ENCODE results near the gene GALNT10.

Gene GALNT10

GRCh38 chr5:154257046-154257445 is 66.5 kb downstream of the GALNT10 start:
- Histone ChIP-seq H2BK15ac (ENCODE audit: low read length) (no peak overlapping the region), H3K9ac (ENCODE audit: low read depth, low read length, poor library complexity) (no peak overlapping the region), H3K27ac (replicated peaks; ENCODE audit: low read length) (no peak overlapping the region), H4K8ac (ENCODE audit: low read depth, low read length) (no peak overlapping the region), H3K27me3 (ENCODE audit: control insufficient read depth in 3 of 3, insufficient read depth in 3 of 3, low read depth in 1 of 3, low read length in 3 of 3) (no peaks in the 10 kb centered on the region), H3K4ac (ENCODE audit: low read length) (no peak overlapping the region), H3K14ac (ENCODE audit: low read length) (no peak overlapping the region), H3K9me3 (replicated peaks in 1 of 2; ENCODE audit: control insufficient read depth in 2 of 2, insufficient read depth in 1 of 2, low read depth in 1 of 2, low read length in 2 of 2) (peaks cover 0 to 14% of the 10 kb centered on the region in 2 donors), H2AFZ (ENCODE audit: low read length) (no peak overlapping the region), H3K36me3 (replicated peaks in 1 of 2; ENCODE audit: control insufficient read depth in 2 of 2, insufficient read depth in 2 of 2, low read length in 2 of 2) (no peaks in the 10 kb centered on the region), H3K18ac (ENCODE audit: low read length) (no peak overlapping the region), H3K4me1 (ENCODE audit: control insufficient read depth in 2 of 2, insufficient read depth in 1 of 2, low read depth in 1 of 2, low read length in 2 of 2) (peaks cover 13 to 42% of the 10 kb centered on the region in 2 donors), H2AK5ac (ENCODE audit: low read depth, low read length) (no peak overlapping the region), H4K91ac (ENCODE audit: low read depth, low read length, poor library complexity) (no peak overlapping the region), H3K4me3 (ENCODE audit: low read length in 2 of 2) (no peak overlapping the region), H2BK5ac (ENCODE audit: low read length) (no peak overlapping the region), H3K79me1 (ENCODE audit: low read depth, low read length) (no peaks in the 10 kb centered on the region), H3K23ac (ENCODE audit: low read depth, low read length, poor library complexity) (no peak overlapping the region), H2BK120ac (ENCODE audit: low read depth, low read length) (no peak overlapping the region), H2BK12ac (ENCODE audit: low read length) (no peak overlapping the region), H3K4me2 (ENCODE audit: insufficient read depth, low read length, poor library complexity, severe bottlenecking) (no peak overlapping the region)
- WGBS, 2 donors (ENCODE audit: extremely low coverage in 2 of 2, insufficient read length in 2 of 2, insufficient replicate concordance in 1 of 2): no CpG with 5 or more reads among the region's 2 CpGs
- DNase-seq (ENCODE audit: low spot score): no peak

- Histone ChIP-seq H4K91ac (ENCODE audit: low read depth, low read length, poor library complexity) (no peak overlapping the region), H3K18ac (ENCODE audit: low read length) (no peak overlapping the region), H3K27me3 (ENCODE audit: control insufficient read depth in 3 of 3, insufficient read depth in 3 of 3, low read depth in 1 of 3, low read length in 3 of 3) (no peaks in the 10 kb centered on the region), H3K4me2 (ENCODE audit: insufficient read depth, low read length, poor library complexity, severe bottlenecking) (no peak overlapping the region), H3K36me3 (replicated peaks in 1 of 2; ENCODE audit: control insufficient read depth in 2 of 2, insufficient read depth in 2 of 2, low read length in 2 of 2) (no peaks in the 10 kb centered on the region), H3K14ac (ENCODE audit: low read length) (no peak overlapping the region), H3K79me1 (ENCODE audit: low read depth, low read length) (no peaks in the 10 kb centered on the region), H2AK5ac (ENCODE audit: low read depth, low read length) (no peak overlapping the region), H4K8ac (ENCODE audit: low read depth, low read length) (no peak overlapping the region), H3K27ac (replicated peaks; ENCODE audit: low read length) (no peak overlapping the region), H3K9ac (ENCODE audit: low read depth, low read length, poor library complexity) (no peak overlapping the region), H3K23ac (ENCODE audit: low read depth, low read length, poor library complexity) (no peak overlapping the region), H2BK120ac (ENCODE audit: low read depth, low read length) (no peak overlapping the region), H3K4ac (ENCODE audit: low read length) (no peak overlapping the region), H3K9me3 (replicated peaks in 1 of 2; ENCODE audit: control insufficient read depth in 2 of 2, insufficient read depth in 1 of 2, low read depth in 1 of 2, low read length in 2 of 2) (peaks cover 0 to 5% of the 10 kb centered on the region in 2 donors), H3K4me3 (ENCODE audit: low read length in 2 of 2) (no peak overlapping the region), H2BK12ac (ENCODE audit: low read length) (no peak overlapping the region), H3K4me1 (ENCODE audit: control insufficient read depth in 2 of 2, insufficient read depth in 1 of 2, low read depth in 1 of 2, low read length in 2 of 2) (peaks cover 18 to 42% of the 10 kb centered on the region in 2 donors), H2BK15ac (ENCODE audit: low read length) (no peak overlapping the region), H2BK5ac (ENCODE audit: low read length) (no peak overlapping the region), H2AFZ (ENCODE audit: low read length) (no peak overlapping the region)
- WGBS, 2 donors (ENCODE audit: extremely low coverage in 2 of 2, insufficient read length in 2 of 2, insufficient replicate concordance in 1 of 2): no CpG with 5 or more reads among the region's 2 CpGs
- DNase-seq (ENCODE audit: low spot score): no peak
Observed at GRCh38 chr5:154258531-154259217, 68.1 kb downstream of the GALNT10 start.

GRCh38 chr5:154260224-154260927 is 69.8 kb downstream of the GALNT10 start:
- Histone ChIP-seq H2BK15ac (ENCODE audit: low read length) (no peak overlapping the region), H3K23ac (ENCODE audit: low read depth, low read length, poor library complexity) (no peak overlapping the region), H3K9me3 (replicated peaks in 1 of 2; ENCODE audit: control insufficient read depth in 2 of 2, insufficient read depth in 1 of 2, low read depth in 1 of 2, low read length in 2 of 2) (no peaks in the 10 kb centered on the region), H3K79me1 (ENCODE audit: low read depth, low read length) (no peaks in the 10 kb centered on the region), H2AK5ac (ENCODE audit: low read depth, low read length) (no peak overlapping the region), H3K18ac (ENCODE audit: low read length) (no peak overlapping the region), H3K36me3 (replicated peaks in 1 of 2; ENCODE audit: control insufficient read depth in 2 of 2, insufficient read depth in 2 of 2, low read length in 2 of 2) (no peaks in the 10 kb centered on the region), H3K9ac (ENCODE audit: low read depth, low read length, poor library complexity) (no peak overlapping the region), H2BK5ac (ENCODE audit: low read length) (no peak overlapping the region), H4K8ac (ENCODE audit: low read depth, low read length) (no peak overlapping the region), H3K27me3 (ENCODE audit: control insufficient read depth in 3 of 3, insufficient read depth in 3 of 3, low read depth in 1 of 3, low read length in 3 of 3) (no peaks in the 10 kb centered on the region), H4K91ac (ENCODE audit: low read depth, low read length, poor library complexity) (no peak overlapping the region), H2BK12ac (ENCODE audit: low read length) (no peak overlapping the region), H3K4me2 (ENCODE audit: insufficient read depth, low read length, poor library complexity, severe bottlenecking) (peak overlapping the region; percentile 19), H3K27ac (replicated peaks; ENCODE audit: low read length) (no peak overlapping the region), H2AFZ (ENCODE audit: low read length) (no peak overlapping the region), H3K4me1 (ENCODE audit: control insufficient read depth in 2 of 2, insufficient read depth in 1 of 2, low read depth in 1 of 2, low read length in 2 of 2) (peaks cover 25 to 53% of the 10 kb centered on the region in 2 donors), H2BK120ac (ENCODE audit: low read depth, low read length) (no peak overlapping the region), H3K4ac (ENCODE audit: low read length) (no peak overlapping the region), H3K14ac (ENCODE audit: low read length) (no peak overlapping the region), H3K4me3 (ENCODE audit: low read length in 2 of 2) (no peak overlapping the region)
- peak; percentile 57 for DNase-seq (ENCODE audit: low spot score)
- no CpG with 5 or more reads among the region's 6 CpGs for WGBS, 2 donors (ENCODE audit: extremely low coverage in 2 of 2, insufficient read length in 2 of 2, insufficient replicate concordance in 1 of 2)

GRCh38 chr5:154262342-154262741 is 71.8 kb downstream of the GALNT10 start:
- Histone ChIP-seq H3K14ac (ENCODE audit: low read length) (no peak overlapping the region), H2AFZ (ENCODE audit: low read length) (no peak overlapping the region), H3K4me1 (ENCODE audit: control insufficient read depth in 2 of 2, insufficient read depth in 1 of 2, low read depth in 1 of 2, low read length in 2 of 2) (peaks cover 30 to 55% of the 10 kb centered on the region in 2 donors), H3K27me3 (ENCODE audit: control insufficient read depth in 3 of 3, insufficient read depth in 3 of 3, low read depth in 1 of 3, low read length in 3 of 3) (no peaks in the 10 kb centered on the region), H3K4me2 (ENCODE audit: insufficient read depth, low read length, poor library complexity, severe bottlenecking) (no peak overlapping the region), H2BK5ac (ENCODE audit: low read length) (no peak overlapping the region), H4K91ac (ENCODE audit: low read depth, low read length, poor library complexity) (no peak overlapping the region), H3K4ac (ENCODE audit: low read length) (no peak overlapping the region), H2BK15ac (ENCODE audit: low read length) (no peak overlapping the region), H2BK12ac (ENCODE audit: low read length) (no peak overlapping the region), H3K9ac (ENCODE audit: low read depth, low read length, poor library complexity) (no peak overlapping the region), H2AK5ac (ENCODE audit: low read depth, low read length) (no peak overlapping the region), H3K27ac (replicated peaks; ENCODE audit: low read length) (peak overlapping the region; percentile 13), H3K18ac (ENCODE audit: low read length) (no peak overlapping the region), H3K23ac (ENCODE audit: low read depth, low read length, poor library complexity) (no peak overlapping the region), H3K9me3 (replicated peaks in 1 of 2; ENCODE audit: control insufficient read depth in 2 of 2, insufficient read depth in 1 of 2, low read depth in 1 of 2, low read length in 2 of 2) (no peaks in the 10 kb centered on the region), H2BK120ac (ENCODE audit: low read depth, low read length) (no peak overlapping the region), H3K36me3 (replicated peaks in 1 of 2; ENCODE audit: control insufficient read depth in 2 of 2, insufficient read depth in 2 of 2, low read length in 2 of 2) (no peaks in the 10 kb centered on the region), H3K79me1 (ENCODE audit: low read depth, low read length) (no peaks in the 10 kb centered on the region), H4K8ac (ENCODE audit: low read depth, low read length) (no peak overlapping the region), H3K4me3 (ENCODE audit: low read length in 2 of 2) (no peak overlapping the region)
- WGBS, 2 donors (ENCODE audit: extremely low coverage in 2 of 2, insufficient read length in 2 of 2, insufficient replicate concordance in 1 of 2): no CpG with 5 or more reads among the region's 2 CpGs
- peak; percentile 37 for DNase-seq (ENCODE audit: low spot score)
